HG02642 (cell line): ENCODE data around the gene CUTC.
"Not testable (repeated sequence)": the region's sequence is repeated elsewhere in the genome, so short reads cannot be mapped to it uniquely, and the experiment has no call there.

Experiments used
- ATAC-seq: cut with Tn5 transposase; IDR thresholded peaks from one replicate; pipeline ENCODE4 v1.9.1; 2021; ENCODE audit warnings: mild to moderate bottlenecking; ENCODE audit not compliant: unreplicated experiment, poor library complexity

The CUTC gene

DNA sequence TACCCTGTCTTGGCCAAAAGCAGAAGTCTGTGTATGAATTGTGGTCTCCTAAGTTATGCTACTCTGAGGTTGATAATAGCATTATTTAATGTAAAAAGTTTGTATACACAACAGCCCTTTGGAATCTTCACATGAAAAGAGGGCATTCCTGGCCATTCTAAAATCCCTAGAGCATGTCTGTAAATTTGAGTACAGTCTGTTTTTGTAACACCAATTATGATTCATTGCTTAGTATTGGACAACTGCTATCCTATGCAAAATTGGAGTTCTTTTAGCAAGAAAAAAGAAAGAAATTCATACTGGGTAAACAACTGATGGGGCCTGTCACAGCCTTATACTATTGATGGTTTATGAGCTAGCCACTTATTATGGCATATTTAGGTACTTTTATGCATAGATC, 10.2 kb downstream of the CUTC start:
- no peak for ATAC-seq

DNA sequence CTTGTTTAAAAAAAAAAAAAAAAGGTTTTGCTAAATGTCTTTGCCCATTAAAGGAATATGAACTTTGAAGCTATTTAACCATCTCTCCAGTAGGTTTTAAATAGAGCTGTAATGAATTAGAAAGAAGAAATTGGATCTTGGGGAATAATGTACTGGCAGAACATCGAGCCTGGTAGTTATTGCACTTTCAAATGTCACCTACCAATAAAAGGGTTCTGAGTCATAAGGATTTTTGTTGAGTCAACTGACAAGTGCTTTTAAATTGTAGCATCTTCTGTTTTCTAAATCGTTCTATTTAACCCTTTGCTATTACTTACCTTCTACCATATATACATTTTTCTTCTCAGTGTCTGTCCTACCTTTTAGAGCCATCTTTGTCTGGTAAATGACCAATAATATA, 10.7 kb downstream of the CUTC start:
- no peak for ATAC-seq

DNA sequence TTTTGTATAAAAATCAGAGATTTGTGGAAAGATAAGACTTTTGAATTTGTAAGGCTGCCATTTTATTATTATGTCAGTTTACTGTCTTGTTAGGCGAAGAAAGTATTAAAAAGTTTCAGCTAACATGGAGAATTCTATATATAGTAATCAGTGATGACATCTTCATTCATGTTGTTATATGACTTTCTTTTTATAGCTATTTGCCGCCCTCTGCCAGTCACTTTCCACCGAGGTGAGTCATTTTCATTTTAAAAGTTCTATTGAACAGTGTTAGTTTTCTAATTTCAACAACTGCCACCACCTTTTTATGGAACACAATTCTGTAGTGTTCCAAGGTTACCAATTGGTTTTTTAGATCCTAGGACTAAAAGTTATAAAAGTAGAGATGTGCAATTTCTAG, 11.8 kb downstream of the CUTC start:
- no peak for ATAC-seq

DNA sequence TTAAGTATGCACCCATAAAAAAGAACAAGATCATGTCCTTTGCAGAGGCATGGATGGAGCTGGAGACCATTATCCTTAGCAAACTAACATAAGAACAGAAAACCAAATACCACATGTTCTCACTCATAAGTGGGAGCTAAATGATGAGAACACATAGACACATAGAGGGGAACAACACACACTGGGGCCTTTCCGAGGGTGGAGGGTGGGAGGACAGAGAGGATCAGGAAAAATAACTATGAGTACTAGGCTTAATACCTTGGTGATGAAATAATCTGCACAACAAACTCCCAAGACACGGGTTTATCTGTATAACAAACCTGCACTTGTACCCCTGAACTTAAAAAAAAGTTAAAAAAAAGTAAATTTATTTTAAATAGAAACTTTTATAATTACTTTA, 14.1 kb downstream of the CUTC start:
- not testable (repeated sequence) for ATAC-seq

DNA sequence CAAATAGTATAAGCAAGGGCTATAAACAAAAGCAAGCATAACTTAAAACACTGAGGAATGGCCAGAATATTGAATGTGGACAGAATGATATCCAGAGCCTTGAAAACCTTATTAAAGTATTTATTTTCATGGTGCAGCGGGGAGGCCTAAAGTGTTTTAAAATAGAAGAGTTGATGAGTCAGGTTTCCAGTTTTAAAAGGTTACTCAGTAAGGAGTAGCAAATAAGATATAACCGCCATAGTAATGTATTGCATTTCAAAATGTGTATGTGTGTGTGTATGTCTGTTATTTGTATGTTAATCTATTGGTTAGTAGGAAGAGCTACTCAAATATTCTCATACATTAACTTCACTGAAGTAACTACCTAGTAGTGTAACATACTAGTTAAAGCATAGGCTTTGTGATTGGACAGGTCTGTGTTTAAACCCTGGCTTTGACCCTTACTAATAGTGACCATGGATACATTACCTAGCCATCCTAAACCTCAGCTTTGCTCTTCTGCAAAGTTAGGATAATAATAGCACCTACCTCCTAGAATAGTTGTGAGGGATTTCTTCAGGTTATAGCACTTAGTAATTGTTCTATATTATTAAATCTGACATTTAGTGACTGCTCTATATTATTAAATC, 16.9 kb downstream of the CUTC start:
- ATAC-seq, result no peak

DNA sequence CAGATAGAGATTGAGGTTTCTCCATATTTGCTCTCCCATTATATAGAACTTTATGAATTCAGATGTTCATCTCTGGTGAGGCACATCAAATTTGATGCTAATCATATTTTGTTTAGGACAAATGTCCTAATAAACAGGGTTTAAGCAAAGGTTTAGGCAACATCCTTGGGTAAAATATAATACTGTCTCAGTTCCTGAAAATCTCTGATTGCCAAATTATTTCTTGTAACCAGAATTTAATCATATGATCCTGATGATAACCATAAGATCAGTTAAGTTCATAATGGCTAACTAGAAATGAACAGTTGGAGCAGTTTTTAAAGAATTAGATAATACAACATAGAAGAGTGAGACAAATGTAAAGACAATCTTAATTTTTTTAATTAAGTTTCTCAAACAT, 18.6 kb downstream of the CUTC start:
- no peak for ATAC-seq

DNA sequence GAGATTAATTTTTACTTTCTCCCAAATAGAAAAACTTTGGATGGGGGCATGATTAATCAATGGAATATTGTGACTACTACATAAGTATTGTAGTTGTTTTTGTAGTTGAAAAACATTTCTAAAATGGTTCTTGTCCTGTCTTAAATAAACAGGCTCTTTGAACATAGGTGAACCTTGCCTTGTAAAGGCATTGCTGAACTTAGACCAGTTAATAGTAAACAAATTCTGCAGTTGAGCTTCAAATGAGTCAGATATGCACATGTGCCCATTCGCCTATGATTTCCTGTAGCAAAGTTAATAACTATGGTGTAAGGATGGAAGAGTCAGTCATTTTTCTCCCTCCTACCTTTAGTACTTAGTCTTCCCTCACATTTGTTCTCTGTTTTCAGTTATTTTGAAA, 22.6 kb downstream of the CUTC start:
- no peak for ATAC-seq

DNA sequence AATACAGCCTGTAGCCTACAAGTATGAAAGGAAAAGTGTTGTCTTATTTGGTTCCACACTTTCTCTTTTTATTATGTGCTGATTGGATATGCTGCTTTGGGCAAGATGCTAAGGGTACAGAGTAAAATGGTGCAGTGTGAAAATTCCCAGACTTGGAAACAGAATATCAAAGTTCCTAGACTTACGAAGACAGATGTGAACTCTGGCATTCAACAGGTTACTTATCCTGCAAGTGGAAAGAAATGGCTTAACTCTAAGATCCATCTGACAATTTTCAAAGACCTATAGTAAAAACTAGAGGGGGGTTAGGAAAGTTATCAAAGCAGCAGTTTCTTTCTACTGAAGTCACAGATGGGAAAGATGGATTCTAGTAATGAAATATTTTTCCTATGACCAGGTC, 24.1 kb downstream of the CUTC start:
- ATAC-seq, result no peak

DNA sequence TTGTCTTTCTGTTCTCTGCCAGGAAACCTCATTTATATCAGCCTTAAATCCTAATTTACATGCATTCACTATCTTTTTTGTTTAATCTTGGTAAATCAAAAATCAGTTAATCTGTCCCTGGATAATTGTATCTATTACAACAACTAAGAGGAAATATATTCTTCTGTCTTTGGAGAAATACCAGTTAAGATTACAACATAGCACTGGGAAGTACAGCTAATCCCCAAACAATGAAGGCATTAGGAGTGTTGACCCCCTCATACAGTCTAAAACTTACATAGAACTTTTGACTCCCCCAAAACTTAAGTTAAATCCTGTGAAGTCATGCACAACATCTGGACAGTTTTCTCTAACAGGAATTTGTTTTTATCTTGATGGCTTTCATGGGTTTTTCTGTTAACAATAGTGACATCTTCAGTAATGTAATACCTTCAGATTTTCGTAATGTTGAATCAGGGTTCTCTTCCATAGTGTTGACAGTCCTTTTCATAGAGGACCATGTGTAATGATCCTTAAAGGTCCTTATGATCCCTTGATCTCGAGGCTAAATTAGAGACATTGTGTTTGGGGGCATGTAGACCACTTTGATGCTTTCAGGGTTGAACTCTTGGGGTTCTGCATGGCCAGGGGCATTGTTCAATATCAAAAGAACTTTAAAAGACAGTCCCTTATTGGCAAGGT, 26.3 kb downstream of the CUTC start:
- ATAC-seq, result no peak

DNA sequence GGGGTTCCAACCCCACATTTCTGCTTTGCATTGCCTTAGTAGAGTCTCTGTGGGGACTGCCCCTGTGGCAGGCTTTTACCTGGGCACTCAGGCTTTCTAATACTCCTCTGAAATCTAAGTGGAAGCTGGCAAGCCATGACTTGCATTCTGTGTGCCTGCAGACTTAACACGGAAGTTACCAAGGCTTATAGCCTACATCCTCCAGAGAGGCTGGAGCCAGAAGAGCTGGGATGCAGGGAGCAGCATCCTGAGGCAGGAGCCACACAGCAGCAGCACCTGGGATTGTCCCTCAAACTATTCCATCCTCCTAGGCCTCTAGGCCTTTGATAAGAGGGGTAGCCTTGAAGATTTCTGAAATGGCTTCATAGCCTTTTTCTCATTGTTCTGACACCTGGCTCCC, 28.3 kb downstream of the CUTC start:
- ATAC-seq, result no peak

DNA sequence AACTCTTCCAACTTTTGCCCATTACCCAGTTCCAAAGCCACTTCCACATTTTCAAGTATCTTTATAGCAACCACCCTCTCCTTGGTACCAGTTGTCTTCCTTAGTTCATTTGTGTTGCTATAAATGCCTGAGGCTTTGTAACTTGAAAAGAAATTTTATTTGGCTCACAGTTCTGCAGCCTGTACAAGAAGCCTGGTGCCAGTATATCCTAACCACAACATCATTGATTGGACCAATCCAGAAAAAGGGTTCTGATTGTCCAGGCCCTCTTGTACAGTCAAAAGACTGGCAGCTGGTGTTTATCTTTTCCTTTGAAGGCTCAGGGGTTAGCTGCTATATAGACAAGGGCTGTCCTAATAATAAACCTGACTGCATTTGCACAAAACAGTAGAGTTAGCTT, 29.3 kb downstream of the CUTC start:
- ATAC-seq, result no peak

DNA sequence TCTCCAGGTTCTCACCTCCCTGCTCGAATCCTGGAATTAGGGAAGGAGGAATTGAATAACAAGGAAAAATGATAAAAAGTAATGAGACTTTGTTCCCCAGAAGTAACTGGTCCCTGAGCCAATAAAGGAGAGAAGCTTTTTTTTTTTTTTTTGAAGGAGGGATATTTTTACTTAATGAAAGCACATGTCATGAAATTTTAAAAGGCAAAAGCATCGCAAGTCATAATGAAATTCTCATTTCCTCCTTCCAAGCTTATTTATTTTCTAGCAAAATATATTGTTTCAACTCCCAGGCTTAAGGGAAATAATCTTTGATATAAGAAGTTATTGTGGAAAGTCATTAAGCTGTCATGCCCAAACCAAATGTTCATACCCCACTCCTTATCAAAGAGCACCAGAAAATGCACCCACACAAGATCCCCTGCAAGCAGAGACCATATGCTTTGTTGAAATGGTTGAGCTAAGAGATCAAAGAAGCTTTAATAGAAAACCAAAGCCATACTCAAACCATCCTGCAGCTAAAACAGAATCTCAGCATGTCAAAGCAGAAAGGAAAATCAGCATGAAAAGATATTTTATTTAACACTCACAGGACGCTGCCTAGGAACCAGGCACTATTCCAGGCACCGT, 33.8 kb downstream of the CUTC start:
- ATAC-seq, result no peak

DNA sequence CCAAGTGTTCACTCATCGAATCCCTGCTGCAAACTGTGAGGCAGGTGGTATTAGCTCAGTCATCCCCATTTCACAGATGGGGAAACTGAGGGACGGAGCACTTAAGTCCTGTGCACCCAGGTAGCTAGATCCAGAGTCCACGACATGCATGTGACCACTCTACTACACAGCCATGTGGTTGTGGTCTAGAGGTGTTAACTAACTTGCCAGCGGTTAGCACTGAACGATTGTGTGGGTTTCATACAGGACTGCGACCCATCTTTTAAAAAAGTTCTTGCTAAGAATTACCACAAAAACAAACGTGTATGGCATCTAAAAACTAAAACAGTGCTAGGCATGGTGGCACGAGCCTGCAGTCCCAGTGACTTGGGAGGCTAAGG, 34.3 kb downstream of the CUTC start:
- peak; percentile 57 for ATAC-seq

DNA sequence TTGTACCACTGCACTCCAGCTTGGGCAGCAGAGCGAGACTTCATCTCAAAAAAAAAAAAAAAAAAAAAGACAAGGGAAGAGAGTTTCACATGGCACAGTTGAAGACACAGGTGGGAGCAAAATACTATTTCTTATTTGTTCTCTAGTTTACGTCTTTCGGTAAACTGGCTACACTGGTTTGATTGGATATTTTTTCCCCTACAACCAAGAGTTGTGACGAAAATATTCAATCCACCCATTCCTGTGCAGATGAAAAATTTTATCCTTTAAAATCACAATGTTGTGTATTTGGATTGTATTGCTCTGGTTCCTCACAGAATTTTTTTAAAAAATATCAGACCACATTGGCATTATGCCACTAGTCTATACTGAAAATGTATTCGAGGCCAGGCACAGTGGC, 35.9 kb downstream of the CUTC start:
- ATAC-seq, result no peak

DNA sequence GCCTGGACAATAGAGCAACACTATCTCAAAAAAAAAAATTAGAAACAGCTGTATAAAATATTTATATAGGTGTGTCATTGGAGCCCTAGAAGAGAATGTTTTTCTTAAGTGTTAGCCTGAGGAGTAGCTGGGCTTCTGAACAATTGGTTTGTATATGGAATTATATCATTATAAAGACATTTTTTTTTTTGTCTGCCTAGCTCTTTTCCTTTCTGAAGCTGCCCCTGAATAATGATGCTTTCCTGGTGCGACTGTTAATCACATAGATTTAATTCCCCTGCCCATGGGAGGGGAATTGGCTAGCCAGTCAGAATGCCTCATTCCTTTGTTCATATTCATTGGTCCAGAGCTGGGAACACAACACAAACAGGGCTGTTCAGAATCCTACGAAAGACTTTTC, 36.5 kb downstream of the CUTC start:
- ATAC-seq, result no peak

DNA sequence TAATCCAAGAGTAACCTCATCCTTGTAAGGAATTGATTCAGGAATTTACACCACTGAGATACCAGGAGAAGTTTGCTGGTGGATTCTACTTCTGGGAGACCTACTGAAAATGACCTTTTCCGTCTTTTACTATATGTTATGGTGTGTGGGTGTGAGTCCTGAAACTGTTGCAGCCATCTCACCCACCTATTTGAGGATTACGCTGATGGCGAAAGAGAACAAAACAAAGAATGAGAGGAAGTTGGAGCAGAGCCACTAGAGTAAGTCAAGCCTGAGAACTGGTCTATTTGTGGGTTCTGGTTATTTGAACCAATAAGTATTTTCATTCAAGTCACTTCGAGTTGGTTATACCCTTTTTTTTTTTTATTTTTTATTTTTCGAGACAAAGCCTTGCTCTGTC, 37.7 kb downstream of the CUTC start:
- no peak for ATAC-seq

DNA sequence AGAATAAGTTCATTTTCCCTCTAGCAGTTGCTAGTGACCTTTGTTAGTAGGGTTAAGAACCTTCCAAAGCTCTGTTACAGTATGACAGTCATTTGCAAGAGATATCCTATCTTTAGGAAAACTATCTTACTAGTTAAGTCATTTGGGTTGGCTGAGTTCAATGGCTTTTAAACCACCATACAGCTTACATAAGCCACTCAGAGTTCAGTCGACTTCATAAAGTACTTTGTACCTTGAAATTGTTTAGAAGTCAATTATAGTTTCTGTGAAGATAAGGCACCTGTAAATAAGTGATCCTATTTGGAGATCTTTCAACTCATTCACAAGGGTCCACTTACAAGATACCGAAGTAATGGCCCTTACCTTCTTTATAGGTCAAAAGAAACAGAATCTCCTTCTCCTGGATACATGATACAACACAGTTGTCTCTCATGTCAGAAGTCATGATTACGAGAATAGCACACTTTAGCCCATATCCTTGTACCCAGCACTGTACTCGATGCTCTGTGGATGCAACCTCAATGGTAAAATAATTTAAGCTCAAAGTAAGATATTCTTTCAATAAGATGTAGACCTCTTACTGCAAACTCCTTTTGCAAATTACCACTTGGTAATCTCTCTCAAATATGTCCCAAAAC, 38.5 kb downstream of the CUTC start:
- ATAC-seq, result no peak

DNA sequence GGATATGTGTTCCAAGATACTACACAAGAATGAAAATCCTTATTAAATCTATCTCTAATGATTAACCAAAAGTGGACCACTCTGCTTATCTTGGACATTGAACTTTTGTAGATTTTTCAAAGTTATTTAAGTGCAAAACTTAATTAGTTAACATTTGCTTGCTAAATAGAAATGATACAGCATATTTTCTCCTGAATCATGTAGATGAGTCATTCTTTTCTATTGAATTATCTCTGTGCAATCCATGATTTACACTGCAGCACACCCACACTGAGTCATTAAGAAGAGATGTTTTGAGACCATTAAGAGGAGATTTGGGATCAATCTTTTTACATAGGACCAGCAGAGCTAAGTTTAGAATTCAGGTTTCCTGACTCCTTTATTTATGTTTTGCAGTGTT, 43.8 kb downstream of the CUTC start:
- no peak for ATAC-seq

DNA sequence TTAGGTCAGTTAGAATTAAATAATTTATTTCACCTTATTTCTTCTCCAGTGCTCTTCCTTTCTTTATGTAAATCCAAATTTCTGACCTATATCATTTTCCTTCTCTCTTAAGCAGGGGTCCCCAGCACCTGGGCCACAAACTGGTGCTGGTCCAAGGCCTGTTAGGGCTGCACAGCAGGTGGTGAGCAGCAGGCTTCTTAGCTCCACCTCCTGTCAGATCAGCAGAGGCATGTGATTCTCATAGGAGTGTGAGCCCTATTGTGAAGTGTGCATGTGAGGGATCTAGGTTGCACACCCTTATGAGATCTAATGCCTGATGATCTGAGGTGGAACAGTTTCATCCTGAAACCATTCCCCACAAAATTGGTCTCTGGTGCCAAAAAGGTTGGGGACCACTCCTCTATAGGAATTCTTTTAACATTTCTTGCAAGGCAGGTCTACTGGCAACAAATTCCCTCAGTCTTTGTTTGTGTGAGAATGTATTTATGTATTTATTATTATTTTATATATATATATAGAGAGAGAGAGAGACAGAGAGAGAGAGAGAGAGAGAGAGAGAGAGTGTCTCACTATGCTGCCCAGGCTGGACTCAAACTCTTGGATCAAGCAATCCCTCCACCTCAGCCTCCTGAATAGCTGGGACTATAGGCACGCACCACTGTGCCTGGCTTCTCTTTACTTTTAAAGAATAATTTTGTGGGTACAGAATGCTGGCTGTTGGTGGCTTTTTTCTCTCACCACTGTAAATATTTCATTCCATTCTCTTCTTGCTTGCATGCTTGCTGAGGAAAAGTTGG, 46.1 kb downstream of the CUTC start:
- ATAC-seq, result no peak

DNA sequence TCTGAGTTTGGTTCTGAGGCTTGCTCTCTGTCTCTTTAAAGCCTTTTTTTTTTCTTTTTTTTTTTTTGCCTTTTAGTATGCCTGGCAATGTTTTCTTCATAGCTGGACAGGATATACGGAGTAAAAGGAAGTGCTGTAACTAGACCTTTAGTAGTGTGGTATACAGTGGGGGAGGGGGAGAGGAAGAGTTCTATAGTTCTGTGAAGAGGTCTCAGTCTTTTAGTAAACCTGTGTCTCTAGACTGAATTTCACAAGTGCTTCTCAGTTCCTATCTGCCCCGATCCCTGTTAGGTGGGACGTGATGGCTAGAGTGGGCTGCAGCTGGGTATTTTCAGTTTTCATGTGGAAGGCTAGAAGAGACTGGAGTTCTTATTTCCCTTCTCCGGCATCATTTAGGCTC, 47.3 kb downstream of the CUTC start:
- no peak for ATAC-seq
